Vagina (tissue), 2 donors: ENCODE results near the gene ERCC6L. TPM values are rescaled to one million over a fixed set of nuclear protein-coding genes. Genes with fewer than 3 reads are reported as not detected.
"Not testable (repeated sequence)": the region's sequence is repeated elsewhere in the genome, so short reads cannot be mapped to it uniquely, and the experiment has no call there.

Experiments used
- DNase-seq, 2 donors: peaks; one replicate each; pipeline ENCODE4 v3.0.0-alpha.2; 2017; ENCODE audit errors: extremely low spot score in 2 of 2
- H3K27ac ChIP-seq: fragments of 200-600 bp; sonication (generic); one replicate; pipeline ENCODE4 v1.5.1; 2019
- H3K27me3 ChIP-seq: fragments of 200-600 bp; sonication (generic); one replicate; pipeline ENCODE4 v1.5.1; 2019
- H3K36me3 ChIP-seq, 2 donors: fragments of 200-600 bp; sonication (generic); one replicate each; pipeline ENCODE4 v1.5.1; 2017 to 2019
- H3K4me1 ChIP-seq: fragments of 200-600 bp; sonication (generic); one replicate; pipeline ENCODE4 v1.5.1; 2019
- H3K4me3 ChIP-seq, 2 donors: fragments of 200-600 bp; sonication (generic); 1 replicate in 1 of 2; 2 replicates in 1 of 2; pipeline ENCODE4 v1.5.1; 2016 to 2019
- H3K9me3 ChIP-seq: fragments of 200-600 bp; sonication (generic); one replicate; pipeline ENCODE4 v1.5.1; 2019
- CTCF ChIP-seq, 3 experiments: fragments of 450-650 bp in 2 of 3; fragments of 200-600 bp in 1 of 3; sonication (generic) in 1 of 3; IDR thresholded peaks; one replicate each; pipeline ENCODE4 v1.5.1; 2017 to 2019; ENCODE audit warnings: antibody characterized with exemption in 3 of 3, mild to moderate bottlenecking in 2 of 3, moderate library complexity in 2 of 3
- POLR2A ChIP-seq, 2 donors: fragments of 450-650 bp; IDR thresholded peaks; one replicate each; pipeline ENCODE4 v1.6.1; 2017; ENCODE audit warnings: antibody characterized with exemption in 2 of 2, mild to moderate bottlenecking in 2 of 2, moderate library complexity in 2 of 2
- POLR2AphosphoS5 ChIP-seq, 2 donors: sonication (generic); formaldehyde crosslinking; IDR thresholded peaks; one replicate each; pipeline ENCODE4 v1.9.0; 2017; ENCODE audit warnings: antibody characterized with exemption in 2 of 2, mild to moderate bottlenecking in 2 of 2, low read depth in 1 of 2; ENCODE audit not compliant: insufficient read depth in 1 of 2
- intact Hi-C: fragments of 100-400 bp; cut with DNase I; formaldehyde crosslinking; loops from one replicate; pipeline ENCODE4 v1.15.1; 2023
- total RNA-seq: library from RNA; depleted of rRNA; stranded (reverse); fragments of >200 nt; gene quantifications from one replicate; pipeline ENCODE4 v1.2.3, GENCODE V29; 2016

ERCC6L gene
- total RNA-seq, 1 donor from 2014 or later = 0.74 TPM

DNA sequence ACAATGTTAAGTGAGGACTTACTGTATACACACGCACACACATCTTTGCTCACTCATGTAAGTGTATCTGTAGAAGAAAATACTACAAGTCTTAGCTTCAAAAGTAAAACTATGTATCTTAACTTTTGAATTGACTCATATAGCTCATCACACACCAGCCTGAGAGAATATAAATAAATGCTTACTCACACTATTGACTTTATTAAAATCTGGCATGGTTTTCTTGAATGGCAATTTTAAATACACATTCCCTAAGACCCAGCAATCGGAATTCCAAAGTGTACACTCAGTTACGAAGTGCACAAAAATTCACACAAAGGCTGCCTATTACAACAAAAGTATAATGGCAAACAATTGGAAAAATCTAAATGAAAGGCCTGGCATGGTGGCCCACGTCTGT is 2.0 kb downstream of the ERCC6L start:
- no peaks in the 10 kb centered on the region for H3K9me3 ChIP-seq

GRCh38 chrX:72230290-72230689 is 8.5 kb downstream of the ERCC6L start:
- Histone ChIP-seq H3K4me3 (no peak overlapping the region), H3K9me3 (no peaks in the 10 kb centered on the region), H3K4me1 (no peaks in the 10 kb centered on the region), H3K27me3 (no peaks in the 10 kb centered on the region), H3K36me3 (no peaks in the 10 kb centered on the region), H3K27ac (no peak overlapping the region)
- DNase-seq = no peak
- TF ChIP-seq POLR2AphosphoS5 (IDR thresholded peaks at IDR 0.05; ENCODE audit: insufficient read depth in 1 of 2, low read depth in 1 of 2) (no peak), POLR2A (IDR thresholded peaks at IDR 0.05) (no peak), CTCF (IDR thresholded peaks at IDR 0.05) (no peak)
- intact Hi-C loops = no loop called here

More for the DNA sequence above, 2.0 kb downstream of the ERCC6L start:
- H3K27ac ChIP-seq = no peak overlapping the region
- no peaks in the 10 kb centered on the region for H3K27me3 ChIP-seq
- intact Hi-C loops = no loop called here
- DNase-seq = no peak
- no peaks in the 10 kb centered on the region for H3K4me1 ChIP-seq
- no peak overlapping the region for H3K4me3 ChIP-seq
- TF ChIP-seq POLR2A (IDR thresholded peaks at IDR 0.05) = no peak
- H3K36me3 ChIP-seq = no peaks in the 10 kb centered on the region

- H3K4me3 ChIP-seq, intact Hi-C loops, H3K27ac ChIP-seq, H3K4me1 ChIP-seq, H3K36me3 ChIP-seq, H3K27me3 ChIP-seq, H3K9me3 ChIP-seq, DNase-seq: not testable (repeated sequence)
Measured at GRCh38 chrX:72220375-72220774, 18.5 kb downstream of the ERCC6L start.

DNA sequence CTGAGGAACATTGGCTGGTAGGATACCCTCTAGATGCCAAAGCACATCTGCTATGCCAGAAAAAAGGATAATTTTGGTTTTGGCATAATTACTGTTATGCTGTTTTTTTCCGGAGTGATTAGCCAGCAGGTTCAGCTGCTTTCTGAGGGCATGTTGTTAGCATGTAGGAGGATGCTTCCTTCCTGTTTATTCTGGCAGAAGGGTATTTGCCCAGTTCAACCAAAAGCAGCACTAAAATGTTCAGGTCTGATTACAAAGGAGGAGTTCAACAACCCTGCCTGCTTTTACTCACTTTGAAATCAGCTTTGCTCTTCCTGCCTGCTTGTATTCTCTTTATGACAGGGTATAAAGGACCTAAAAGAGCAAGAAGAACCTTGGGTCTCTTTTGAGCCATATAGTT is 21.9 kb downstream of the ERCC6L start:
- intact Hi-C loops = no loop called here
- DNase-seq = no peak
- no peaks in the 10 kb centered on the region for H3K9me3 ChIP-seq
- H3K27me3 ChIP-seq = no peaks in the 10 kb centered on the region
- H3K4me3 ChIP-seq = no peak overlapping the region
- H3K4me1 ChIP-seq = no peaks in the 10 kb centered on the region
- TF ChIP-seq POLR2A (IDR thresholded peaks at IDR 0.05) (no peak), POLR2AphosphoS5 (IDR thresholded peaks at IDR 0.05; ENCODE audit: insufficient read depth in 1 of 2, low read depth in 1 of 2) (no peak), CTCF (IDR thresholded peaks at IDR 0.05) (no peak)
- H3K36me3 ChIP-seq = no peaks in the 10 kb centered on the region
- H3K27ac ChIP-seq = no peak overlapping the region

- Histone ChIP-seq H3K9me3 (no peaks in the 10 kb centered on the region), H3K4me3 (no peak overlapping the region), H3K27me3 (no peaks in the 10 kb centered on the region), H3K36me3 (no peaks in the 10 kb centered on the region), H3K27ac (no peak overlapping the region), H3K4me1 (no peaks in the 10 kb centered on the region)
- intact Hi-C loops = no loop called here
- DNase-seq = no peak
- TF ChIP-seq POLR2AphosphoS5 (IDR thresholded peaks at IDR 0.05; ENCODE audit: insufficient read depth in 1 of 2, low read depth in 1 of 2) (no peak), CTCF (IDR thresholded peaks at IDR 0.05) (no peak), POLR2A (IDR thresholded peaks at IDR 0.05) (no peak)
Measured at GRCh38 chrX:72208126-72208800, 30.6 kb downstream of the ERCC6L start.

DNA sequence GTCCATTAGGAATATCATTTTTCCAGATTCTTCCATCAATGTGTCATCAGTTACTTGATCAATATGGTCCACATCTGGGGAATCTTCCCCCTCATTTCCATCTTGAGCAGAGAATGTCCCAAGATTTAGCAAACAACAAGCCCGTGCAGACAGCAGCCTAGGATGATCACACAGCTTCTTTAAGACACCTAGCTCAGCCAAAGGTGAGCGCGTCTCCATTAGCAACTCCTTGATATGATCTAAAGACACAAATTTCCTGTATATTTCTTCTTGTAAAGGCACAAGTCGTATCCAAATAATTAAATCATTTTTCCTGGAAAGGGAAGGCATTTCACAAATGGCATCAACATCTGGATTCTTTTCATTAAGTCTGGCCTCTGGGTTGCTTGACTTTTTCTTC is 31.5 kb downstream of the ERCC6L start:
- TF ChIP-seq POLR2AphosphoS5 (IDR thresholded peaks at IDR 0.05; ENCODE audit: insufficient read depth in 1 of 2, low read depth in 1 of 2) (no peak), CTCF (IDR thresholded peaks at IDR 0.05) (no peak), POLR2A (IDR thresholded peaks at IDR 0.05) (no peak)
- intact Hi-C loops = no loop called here
- Histone ChIP-seq H3K27ac (no peak overlapping the region), H3K36me3 (no peaks in the 10 kb centered on the region), H3K4me3 (no peak overlapping the region), H3K9me3 (no peaks in the 10 kb centered on the region), H3K4me1 (no peaks in the 10 kb centered on the region), H3K27me3 (no peaks in the 10 kb centered on the region)
- DNase-seq = no peak
